GM21737 (cell line): ENCODE results near the gene LGALS4.
A peak's percentile ranks its signal among the peaks of the same experiment; 100 is the strongest.
"Not testable (repeated sequence)": the region's sequence is repeated elsewhere in the genome, so short reads cannot be mapped to it uniquely, and the experiment has no call there.

Experiments
- ATAC-seq: cut with Tn5 transposase; IDR thresholded peaks from one replicate; pipeline ENCODE4 v1.9.1; 2021; ENCODE audit warnings: mild to moderate bottlenecking, moderate library complexity; ENCODE audit not compliant: unreplicated experiment

Gene LGALS4

DNA sequence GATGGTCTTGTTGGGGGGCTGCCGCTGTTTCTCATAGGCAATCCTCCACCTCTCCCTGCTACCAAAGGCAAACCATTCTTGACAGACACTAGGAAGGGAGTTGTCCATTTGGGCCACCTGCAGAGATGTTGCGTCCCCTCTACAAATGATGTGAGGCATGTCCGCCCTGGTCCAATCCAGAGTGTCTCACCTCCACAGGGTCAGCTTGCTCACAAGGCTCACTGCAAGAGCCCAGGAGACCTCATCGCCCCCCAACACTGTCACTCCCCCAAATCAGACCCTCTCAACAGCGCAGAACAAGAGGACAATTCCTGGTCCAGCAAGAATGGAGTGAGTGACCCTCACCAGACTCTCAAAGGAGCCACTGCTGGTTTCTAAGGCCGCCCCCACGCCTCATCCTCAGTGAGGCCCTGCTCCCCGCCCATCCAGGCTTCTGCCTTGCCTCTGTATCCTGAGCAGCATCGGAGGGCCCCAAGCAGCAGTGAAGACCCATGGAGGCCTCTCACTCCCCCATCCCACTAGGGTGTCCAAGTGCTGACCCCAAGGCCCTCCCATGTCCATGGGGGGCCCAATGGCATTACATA is 30.5 kb upstream of the LGALS4 start:
- no peak for ATAC-seq

DNA sequence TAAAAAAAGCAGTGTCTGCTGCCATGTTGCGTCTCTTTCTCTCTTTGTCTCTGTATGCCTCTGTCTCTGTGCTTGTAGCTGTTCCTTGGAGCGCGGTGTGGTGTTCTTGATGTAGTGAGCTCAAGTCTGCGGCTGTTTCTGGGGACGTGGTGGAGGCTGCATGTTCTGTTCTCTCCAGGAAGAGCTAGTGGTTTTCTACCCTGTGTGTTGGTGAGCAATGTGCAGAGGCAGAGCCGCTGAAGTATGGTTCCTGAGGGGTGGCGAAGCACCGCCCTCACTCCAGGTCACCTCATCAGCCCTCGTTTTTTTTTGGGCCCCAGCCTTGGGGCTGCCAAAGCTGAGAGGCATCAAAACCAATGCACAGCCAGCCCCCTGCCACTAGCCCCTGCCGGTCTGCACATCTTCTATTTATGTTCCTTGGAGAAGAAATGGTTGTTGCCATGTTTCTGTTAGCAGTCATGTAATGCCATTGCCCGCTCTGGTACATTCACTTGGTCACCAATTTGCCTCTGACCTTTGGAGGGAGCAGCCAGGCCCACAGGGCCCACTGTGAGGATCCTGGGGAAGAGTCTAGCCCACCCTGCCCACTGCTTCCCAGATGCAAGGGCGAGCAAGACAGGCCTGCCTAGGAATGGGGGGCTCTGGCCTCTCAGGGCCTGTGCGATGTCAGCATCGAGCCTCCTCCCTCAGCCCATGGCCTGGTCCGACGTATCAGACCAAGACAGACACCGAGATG is 29.9 kb upstream of the LGALS4 start:
- no peak for ATAC-seq

DNA sequence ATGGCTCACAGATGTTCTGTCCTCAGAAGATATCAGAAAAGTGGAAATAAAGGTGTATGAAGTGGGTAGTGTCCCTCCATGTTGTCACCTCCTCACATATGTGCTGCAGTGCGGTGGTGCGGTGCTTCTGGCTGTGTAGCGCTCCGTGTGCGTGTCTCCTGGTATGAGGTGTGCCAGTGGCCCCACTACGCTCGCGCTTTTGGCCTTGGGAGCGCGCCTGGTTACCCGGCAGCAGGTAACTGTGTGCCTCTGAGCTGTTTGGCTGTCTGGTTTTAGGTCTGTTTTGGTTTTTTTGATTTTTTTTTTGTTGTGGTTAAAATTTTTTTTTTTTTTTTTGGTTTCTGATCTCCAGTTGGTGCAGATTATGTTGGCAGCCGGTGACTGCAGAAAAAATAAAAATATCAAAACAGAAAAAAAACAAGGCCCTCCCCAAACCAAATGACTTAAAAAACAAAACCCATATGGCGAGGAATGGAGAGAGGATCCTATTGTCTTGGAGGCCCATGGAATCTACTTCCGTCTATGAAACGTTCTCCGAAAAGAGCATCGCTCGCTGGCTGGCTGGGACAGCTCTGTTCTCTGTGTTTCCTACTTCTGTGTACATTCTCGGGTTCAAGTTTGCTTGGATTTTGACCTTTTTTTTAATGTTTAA is 29.2 kb upstream of the LGALS4 start:
- ATAC-seq, result no peak

DNA sequence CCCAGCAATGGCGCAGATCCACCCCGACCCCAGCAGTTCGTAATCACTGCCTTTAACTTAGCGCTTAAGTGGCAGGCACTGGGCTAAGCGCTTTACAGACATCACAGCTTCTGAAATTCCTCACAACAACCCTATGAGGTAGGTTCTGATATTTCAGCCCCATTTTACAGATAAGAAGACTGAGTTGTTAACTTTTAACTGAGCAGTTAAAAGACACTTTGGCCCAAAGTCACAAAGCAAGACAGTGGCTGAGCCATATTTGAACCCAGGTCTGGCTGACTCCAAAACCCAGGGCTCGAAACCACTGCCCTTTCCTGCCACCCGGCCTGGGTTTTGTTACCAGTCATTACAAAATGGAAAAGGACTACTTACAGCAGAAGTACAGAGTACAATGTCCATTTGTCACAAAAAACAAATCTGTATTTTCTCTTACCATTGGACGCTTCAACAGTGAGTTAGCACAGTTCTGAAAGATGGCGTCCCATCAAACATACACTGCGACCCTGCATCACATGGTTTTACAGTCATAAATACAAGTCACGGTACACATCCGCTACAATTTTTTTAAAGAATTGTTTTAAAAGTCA is 28.5 kb upstream of the LGALS4 start:
- ATAC-seq, result no peak

DNA sequence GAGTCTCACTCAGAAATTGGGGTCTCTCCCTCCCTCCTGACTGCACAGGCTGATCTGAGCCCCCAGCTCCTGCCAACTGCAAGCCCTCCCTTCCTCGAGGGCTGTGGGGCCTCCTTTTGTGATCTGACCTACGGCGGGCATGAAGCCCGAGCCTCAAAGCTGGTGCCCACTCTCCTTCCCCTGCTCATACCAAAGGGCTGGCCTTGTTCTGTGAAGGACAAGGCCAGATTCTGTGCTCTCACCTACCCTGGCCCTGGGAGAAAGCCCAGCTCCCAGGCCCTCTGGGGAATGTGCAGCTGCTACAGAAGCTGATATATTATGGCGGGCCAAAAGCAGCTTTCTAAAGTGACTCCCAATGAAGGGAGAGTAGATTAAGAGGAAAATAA is 27.8 kb upstream of the LGALS4 start:
- ATAC-seq, result no peak

DNA sequence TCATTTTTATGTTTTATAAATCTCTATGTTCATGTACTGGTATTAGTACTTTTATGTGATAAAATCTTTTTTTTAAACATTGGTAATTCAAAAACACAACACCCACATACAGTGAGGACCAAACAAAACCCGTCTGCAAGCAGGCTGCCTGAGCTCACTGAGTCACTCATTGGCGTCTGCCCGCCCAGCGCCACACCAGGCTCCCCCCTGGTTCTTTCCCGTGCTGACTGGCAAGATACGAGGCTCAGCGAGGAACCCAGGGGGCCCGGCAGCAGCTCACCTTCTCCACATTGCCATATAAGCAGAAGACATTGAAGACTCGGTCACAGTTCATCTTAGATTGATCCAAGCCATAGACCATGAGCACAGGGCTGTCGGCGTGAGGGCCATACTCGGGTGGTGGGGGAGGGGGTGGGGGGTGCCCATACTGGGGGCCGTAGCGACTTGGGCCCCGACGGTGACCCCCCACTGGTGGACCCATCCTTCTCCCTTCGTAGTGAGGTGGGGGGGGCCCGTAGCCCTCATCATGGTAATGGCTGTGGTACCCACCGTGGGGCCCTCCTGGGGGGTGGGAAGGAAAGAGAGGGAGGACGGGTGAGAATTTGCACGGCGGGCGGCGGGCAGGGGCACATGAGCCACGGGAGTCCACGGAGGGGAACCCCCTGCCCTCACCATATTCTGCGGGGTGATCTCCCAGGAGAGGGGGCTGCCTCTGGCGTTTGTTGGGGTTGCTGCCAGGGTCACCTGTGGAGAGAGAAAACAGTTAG is 27.3 kb upstream of the LGALS4 start:
- ATAC-seq, result no peak

DNA sequence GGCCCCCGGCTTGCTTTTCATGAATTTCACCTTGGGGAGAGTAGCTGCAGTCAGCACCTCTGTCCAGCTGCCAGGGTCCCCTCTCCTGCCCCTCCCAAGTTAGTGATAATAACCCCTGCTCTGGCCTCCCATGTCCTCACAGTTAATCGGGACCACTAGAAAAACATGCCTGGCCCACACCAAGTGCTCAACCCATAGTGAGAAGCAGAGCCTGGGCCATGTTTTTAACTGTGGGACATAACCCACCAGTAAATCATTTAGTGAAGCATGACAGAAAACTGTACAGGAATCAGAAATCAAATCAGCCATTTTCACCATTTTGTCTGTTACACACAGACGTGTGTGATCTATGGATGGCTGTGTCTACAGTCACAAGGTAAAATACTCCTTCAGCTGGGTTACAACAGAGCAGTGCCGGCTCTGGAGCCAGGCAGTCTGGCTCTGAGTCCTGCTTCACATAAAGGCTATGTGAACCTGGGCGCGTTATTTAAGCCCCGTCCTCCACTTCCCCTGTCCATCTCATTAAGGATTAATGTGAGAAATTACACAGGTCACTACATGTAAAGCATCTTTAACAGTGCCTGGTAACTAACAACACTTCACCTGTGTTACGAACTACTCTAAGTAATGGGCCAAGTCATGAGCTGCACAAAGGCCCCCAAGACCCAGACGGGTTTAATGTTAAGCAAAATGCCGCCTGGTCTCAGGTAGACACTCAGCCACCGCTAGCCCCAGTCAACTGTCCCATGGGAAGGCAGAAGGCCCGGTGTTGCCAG is 26.4 kb upstream of the LGALS4 start:
- ATAC-seq, result no peak

DNA sequence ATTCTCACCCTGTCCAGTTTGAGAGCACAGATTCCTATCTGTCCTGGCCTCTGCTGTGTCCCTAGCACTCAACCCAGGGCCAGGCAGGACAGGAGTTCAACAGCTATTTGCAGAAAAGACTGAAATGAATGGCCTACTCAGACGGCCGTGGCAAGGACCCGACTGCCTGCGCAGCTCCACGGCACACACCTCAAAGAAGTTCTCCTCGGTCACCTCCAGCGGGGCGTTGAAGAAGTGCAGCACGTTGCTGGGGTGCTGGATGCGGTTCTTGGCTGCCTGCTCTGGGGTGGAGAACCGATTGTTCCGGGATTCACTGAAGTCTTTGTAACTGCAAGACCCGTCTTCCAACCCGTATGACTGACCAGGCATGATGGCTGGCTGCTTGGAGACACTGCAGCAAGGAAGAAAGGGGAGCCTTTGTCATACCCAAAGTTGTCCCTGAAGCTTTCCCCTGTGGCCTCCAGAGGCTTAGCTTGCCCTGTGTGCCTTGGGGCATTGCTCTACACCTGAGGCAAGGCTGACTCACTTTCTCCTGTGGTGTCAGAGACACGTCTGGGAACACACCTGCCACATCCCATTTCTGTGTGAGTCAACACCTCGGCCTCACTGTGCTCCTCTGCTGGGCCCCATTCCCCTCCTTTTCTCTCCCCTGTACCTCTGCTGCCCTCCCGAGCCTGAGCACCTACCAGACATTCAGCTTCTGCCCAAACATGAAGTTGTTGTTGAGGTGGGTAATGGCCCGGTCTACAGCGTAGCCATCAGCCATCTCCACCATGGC is 25.7 kb upstream of the LGALS4 start:
- no peak for ATAC-seq

DNA sequence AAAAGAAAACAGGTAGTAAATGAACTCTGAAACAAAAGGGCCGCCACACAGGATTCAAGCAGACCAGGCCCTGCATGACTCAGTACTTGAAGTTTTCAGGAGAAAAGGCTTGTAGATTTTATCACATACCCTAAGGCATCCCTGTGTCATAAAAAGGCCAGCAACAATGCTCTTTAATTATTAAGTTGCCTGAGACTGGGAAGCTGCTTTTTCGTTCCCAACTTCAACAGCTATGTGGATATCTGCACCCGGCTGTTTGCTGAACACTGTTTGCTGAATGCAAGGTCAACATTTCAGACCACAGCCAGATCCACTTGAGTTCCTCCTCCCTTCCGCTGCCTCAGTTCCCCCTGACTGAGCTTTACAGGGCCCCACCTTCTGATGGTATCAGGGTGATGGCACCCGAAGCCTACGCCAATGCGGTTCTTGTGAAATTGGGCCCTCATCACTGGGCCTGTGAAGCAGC is 24.9 kb upstream of the LGALS4 start:
- no peak for ATAC-seq

DNA sequence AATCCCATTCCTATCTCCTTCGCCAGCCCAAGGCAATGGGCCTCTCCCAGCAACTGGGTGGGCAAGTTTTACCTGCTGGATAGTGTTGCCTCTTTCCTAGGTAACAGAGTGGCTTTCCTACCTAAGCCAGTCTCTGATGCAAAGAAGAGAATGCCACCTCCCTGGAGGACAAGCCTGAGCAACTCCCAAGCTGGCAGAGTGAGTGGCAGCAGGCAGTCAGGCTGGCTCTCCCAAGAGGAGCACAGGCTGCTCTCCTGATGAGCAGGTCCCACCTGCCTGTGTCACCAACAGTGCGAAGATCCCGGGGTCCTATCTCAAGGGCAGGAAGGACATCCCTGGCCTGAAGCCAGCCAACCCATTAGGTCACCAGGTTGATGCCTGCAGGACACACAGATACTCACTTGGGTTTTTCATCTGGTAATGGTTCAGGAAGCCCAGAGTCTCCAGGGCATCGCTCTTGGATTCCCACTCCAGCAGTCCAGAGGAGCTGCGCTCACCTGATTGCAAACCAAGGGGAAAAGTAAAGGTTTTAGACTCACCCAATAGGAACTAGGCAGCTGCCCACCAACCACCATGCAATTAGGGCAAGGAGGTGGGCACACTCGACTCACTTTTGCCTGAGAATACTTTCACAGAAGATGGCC is 24.4 kb upstream of the LGALS4 start:
- ATAC-seq, result no peak

DNA sequence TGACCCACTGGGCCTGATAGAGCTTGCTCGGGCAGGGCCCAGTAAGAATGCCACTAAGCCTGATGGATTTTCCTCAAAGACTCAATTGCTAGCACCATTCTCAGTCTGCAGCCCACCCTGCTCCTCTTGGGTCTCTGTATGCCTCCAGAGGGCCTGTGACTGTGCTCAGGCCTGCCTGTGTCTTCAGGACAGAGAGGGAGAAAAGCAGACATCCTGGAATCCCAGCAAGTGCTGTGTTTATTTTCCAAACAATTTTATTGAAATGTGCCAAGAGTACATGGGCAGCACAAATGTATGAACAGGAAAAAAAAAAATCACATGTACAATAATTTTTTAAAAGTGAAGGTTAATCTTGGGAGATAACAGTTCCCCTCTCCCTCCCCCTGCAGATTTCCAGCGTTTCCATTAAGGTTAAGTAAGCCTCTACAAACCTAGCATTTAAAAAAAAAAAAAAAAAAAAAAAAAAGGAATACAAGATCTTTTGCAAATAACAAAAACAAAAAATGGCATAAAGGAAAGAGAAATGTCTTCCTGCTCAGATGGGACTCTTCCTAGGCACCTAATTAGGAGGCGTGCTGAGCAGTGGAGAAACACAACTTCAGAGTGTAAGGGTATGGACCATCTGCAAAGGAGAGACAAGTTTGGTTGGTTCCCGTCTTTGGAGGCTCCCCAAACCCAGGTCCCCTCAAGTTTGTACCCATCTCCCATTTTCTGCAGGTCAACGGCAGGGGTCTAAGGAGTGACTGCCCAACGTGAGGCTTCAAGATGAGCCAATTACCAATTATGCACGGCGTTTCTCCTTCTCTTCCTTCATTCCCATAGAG is 23.6 kb upstream of the LGALS4 start:
- no peak for ATAC-seq

DNA sequence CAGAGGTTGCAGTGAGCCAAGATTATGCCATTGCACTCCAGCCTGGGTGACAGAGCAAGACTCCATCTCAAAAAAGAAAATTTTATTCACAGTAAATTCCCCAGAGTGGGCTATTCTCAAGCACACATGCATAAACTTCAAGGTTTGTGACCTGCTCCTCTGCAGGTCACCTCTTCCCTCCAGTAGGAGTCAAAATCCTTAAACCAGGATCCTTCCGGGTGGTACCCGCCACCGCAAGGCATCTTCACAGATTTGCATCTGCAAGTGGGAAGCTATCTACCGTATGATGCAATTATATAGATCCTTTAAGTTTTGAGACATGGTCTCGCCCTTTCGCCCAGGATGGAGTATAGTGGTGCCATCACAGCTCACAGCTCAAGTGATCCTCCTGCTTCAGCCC is 21.8 kb upstream of the LGALS4 start:
- ATAC-seq, result no peak

DNA sequence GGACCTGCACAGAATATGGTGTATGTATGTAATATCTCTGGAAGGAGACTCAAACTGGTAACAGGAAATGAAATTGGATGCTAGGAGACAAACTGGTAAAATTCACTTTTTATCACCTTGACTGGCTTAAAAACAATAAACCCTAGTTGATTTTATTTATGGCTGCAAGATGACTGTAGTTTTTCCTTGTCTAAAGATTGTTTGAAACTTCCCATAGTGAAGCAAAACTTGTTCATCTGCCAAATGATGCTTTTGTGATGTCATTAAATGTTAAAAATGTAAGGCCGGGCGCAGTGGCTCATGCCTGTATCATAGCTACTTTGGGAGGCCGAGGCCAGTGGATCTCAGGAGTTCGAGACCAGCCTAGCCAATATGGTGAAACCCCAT is 21.4 kb upstream of the LGALS4 start:
- no peak for ATAC-seq

DNA sequence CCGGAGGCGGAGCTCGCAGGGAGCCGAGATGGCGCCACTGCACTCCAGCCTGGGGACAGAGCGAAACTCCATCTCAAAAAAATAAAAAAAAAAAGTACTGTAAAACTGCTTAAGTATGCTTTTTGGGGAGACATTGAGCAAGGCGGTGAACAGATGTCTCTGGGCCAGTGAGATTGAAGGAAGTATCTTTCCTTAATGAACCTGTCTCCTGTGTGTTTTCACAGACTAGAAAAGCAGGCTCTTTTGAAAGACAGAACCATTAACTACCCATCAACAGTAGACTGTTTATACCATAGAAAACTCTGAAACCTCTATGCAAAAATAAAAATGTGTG is 20.3 kb upstream of the LGALS4 start:
- no peak for ATAC-seq

DNA sequence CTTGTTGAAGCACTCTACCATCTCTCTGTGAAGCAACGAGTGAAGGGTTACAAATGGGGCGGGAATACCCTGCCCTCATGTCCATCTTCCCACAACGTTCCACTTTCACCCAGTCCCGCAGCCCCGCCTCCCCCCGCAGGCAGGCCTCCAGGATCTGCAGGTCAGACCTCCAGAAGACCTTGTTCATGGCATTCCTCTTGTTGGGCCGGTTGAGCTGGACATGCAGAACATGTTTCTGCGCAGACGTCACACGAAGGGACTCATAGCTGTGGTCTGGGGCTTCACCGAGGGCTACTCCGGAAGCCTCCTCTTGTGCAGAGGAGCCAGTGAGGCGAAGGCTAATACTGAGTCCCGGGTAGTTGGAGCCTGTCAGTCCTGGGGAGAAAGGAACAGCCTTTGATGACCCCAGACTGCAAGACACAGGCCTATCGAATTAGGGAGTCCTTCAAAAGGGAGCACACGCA is 18.4 kb upstream of the LGALS4 start:
- peak; percentile 42 for ATAC-seq

DNA sequence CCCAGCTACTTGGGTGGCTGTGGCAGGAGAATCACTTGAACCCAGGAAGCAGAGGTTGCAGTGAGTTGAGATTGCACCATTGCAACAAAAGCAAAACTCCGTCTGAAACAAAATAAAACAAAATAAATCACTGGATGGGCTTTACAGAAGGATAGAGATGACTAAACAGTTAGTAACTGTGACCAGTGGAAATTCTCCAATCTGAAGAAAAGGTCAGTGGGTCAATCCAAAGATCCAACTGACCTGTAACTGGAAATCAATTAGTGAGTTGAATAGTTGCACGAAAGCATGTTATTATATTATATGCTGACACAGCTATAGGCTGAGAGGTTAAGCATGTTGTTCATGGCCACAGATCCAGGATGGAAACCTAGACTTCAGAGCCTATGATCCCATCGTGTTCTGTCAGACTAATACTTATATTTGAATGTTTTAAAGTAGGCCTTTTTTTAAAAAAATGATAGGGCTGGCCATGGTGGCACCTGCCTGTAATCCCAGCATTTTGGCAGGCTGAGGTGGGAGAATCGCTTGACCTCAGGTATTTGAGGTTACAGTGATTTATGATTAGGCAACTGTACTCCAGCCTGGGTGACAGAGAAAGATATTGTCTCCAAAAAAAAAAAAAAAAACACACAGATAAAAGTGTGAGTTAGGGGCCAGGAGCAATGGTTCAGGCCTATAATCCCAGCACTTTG is 17.4 kb upstream of the LGALS4 start:
- no peak for ATAC-seq

DNA sequence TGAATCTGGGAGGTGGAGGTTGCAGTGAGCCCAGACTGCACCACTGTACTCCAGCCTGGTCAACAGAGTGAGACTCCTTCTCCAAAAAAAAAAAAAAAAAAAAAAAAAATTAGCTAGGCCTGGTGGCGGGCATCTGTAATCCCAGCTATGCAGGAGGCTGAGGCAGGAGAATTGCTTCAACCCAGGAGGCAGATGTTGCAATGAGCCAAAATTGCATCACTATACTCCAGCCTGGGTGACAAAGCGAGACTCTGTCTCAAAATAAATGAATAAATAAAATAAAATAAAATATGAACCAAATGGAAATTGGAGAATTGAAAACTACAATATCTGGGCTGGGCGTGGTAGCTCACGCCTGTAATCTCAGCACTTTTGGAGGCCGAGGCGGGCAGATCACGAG is 16.5 kb upstream of the LGALS4 start:
- ATAC-seq, result not testable (repeated sequence)
